GM19351 (cell line): ENCODE results near the gene FAAH.
A peak's percentile ranks its signal among the peaks of the same experiment; 100 is the strongest.

Source experiments
- ATAC-seq: cut with Tn5 transposase; IDR thresholded peaks from one replicate; pipeline ENCODE4 v1.9.1; 2021; ENCODE audit warnings: mild to moderate bottlenecking, moderate library complexity; ENCODE audit not compliant: unreplicated experiment

The FAAH gene

DNA sequence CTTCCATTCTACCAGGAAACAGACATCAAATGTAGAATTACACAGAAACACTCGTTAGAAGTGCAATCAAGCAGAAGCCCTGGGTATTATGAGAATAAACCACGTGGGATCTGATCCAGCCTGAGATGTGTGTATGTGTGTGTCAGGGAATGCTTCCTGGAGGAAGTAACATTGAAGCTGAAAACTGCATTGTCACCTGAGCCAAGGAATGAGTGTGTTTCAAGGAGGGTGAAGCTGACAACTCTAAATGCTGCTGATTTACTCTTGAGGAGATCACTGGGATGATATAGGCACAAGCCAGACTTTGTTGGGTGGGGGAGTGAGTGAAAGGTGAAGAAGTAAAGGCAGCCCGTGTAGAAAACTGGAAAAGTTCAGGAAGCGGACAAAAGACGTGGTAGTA is 27.6 kb downstream of the FAAH start:
- ATAC-seq = no peak

DNA sequence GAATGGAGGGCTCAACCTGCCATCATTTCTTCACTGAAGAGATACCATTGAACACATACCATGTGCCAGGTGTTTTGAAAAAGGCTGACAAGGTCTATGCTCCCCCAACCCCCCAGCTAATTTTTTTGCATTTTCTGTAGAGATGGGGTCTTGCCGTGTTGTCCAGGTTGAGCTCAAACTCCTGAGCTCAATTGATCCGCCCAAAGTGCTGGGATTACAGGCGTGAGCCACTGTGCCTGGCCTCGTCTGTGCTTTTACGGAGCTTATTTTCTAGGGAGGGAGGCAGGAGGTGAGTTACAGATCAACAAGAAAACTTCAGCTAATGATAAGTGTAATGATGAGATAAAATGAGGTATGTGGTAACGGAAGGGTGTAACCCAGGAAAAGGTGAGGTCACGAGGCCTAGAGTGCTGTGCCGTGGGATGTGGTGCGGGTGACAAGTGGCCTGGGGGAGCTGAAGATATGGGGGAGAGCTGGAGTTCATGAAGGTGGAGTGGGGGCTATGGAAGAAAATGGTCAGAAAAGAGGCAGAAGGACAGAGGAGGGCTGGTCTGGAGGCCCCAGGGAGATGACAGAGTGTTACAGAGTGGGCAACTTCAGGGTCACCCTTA is 28.2 kb downstream of the FAAH start:
- no peak for ATAC-seq

DNA sequence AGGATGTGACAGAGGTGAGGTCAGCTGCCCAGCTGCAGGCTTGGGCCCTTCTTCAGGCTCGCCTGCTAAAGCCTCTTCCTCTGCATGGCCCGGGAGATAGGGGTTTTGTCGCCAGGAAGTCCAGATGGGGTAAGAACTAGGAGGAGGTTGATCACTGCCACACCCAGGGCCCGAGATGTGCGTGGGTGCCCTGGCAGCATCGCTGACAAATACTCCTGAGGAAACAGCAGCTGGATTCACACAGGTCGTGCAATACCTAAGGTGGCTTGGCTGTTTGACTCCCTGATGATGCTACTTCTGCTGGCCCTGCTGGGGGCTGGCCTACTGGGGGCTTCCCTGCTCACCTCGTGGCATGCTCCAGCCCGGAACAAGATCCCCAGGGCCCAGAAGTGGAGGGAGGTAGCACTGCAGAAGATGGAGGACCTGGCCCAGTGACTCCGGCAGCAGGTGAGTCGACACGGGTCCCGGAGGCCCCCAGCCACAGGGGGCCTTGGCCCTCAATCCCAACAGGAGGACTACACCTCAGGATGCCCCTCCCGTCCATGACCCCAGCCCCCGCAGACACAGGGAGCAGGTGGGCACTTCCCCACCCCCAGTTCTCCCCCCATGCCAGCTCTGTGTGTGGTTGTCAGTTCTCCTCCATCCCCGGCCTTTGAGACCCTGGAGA is 29.6 kb downstream of the FAAH start:
- no peak for ATAC-seq

DNA sequence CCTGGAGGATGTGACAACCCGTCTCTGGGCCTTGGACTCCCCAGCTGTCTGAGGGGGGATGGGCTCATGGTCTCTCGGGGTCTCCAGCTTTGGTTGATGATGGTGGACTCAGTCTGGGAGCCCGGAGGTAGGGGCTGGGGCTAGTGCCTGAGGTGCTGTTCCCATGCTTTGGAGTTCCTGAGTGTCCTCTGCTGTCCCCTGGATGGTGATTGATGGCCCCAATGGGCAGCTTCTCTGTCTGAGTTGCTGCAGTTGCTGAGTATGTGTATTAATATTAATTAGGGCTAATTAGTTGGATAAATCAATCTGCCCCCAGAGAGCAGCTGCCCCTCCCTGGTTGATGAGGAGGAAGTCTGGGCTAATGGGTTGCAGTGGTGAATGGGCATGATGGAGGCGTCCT is 30.6 kb downstream of the FAAH start:
- ATAC-seq = no peak

- ATAC-seq = no peak
Observed at GRCh38 chr1:46425726-46426125, 31.6 kb downstream of the FAAH start.

- no peak for ATAC-seq
Observed at GRCh38 chr1:46427541-46427940, 33.4 kb downstream of the FAAH start.

DNA sequence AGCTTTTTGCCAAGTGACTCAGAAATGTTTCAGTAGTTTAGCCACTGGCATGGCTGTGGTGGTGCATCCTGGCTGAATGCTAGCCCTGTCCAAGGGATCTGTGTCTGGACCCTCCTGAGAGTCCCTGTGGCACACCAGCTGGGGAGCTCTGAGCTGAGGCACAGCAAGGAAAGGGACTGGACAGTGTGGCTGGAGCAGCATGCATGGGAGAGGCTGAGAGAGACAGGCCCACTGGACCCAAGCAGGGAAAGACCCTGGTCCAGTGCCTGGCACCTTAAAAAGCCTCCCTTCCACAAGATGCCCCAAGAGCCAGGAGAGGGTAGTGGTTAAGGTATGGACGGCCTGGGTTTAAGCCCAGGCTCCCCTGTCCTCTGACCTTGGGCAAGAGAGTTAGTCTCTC is 35.3 kb downstream of the FAAH start:
- no peak for ATAC-seq

DNA sequence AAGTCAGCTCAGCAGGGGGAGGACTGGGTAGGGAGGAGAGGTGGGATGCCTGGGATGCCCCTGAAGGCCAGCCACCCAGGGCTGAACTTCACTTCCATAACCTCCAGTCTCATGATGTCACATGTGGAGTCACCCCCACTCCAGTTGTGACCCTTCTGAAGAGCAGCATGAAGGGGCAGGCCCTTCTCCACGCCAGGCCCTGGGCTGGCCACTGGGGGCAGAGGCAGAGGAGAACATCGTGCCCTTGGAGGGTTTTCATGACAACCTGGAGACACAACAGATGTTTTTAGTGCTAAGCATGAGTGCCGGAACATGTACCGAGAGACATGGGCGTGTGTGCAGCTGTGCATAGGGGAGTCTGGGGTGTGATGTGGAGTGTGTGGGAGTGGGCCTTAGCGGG is 37.6 kb downstream of the FAAH start:
- no peak for ATAC-seq

- ATAC-seq = no peak
Observed at GRCh38 chr1:46432781-46433327, 38.7 kb downstream of the FAAH start.

- no peak for ATAC-seq
Observed at GRCh38 chr1:46434358-46434757, 40.2 kb downstream of the FAAH start.

DNA sequence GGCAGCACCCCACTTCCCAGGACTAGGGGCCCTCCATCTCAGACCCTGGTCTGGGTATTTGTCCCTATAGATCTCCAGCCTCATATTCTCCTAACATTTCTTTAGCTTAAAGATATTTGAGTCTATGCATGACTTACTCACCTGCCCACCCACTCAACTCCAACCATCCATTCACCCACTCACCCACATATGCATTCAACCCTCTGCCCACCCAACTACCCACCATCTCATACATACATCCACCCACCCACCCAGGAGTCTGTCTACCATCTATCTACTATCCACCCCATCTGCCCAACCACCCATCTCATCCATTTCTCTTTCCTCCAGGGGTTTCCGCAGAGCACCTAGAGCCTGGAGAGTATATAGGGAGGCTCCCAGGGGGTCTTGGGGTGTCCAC is 42.7 kb downstream of the FAAH start:
- ATAC-seq = no peak

GRCh38 chr1:46437723-46438122 is 43.6 kb downstream of the FAAH start:
- no peak for ATAC-seq

- ATAC-seq = no peak
Observed at GRCh38 chr1:46438346-46438745, 44.2 kb downstream of the FAAH start.

DNA sequence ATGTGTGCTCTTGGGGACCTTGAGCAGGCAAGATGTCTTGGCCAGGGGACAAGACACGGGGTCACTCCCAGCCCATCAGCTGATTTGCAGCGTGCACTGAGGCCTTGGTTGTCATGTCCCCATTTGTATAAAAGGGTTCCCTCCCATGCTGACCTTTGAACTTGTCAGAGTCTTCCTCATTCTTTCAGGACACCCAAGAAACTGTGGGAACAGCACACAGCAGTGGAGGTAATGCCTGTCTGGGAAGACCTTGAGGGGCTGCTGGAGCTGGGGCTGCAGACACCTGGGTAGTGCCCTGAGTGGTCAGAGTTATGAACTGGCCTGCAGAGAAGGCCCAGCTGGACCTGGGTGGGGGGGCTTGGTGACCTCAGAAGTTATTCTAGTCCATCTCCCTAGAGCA is 46.4 kb downstream of the FAAH start:
- no peak for ATAC-seq

DNA sequence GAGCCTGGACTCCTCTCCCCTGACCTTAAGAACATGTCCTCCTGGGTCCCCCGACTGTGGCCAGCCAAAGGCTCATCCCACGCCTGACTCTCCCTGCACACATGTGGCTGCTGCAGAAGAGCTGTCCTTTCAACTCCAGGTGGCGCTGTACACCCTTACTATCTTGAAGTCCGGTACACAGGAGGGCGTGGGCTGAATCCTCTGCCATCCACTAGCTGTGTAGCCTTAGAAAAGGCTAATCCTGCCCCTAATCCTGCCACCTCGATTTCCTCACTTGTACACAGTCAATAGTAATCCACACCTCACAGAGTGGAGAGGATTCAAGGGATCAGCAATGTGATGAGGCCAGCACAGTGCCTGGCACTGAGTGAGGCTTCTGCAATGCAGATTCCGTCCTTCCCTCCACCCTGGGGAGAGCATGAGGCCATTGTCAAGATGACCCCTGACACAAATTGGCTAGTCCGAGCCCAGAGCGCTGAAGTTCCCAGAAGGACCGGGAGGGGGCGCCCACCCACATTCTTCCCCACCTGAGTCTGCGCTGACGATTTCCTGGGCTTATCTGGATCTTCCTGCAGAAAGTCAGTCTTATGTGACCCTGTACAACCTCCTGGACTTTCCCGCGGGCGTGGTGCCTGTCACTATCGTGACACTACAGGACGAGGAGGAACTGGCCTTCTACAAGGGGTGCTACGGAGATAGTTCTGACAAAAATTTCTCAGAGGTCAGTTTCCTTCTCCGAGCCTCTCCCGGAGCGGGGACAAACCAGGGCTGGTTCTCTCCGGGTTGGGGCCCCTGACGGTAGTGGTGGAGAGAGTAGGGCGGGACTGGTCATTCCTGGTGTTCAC is 48.4 kb downstream of the FAAH start:
- ATAC-seq = peak; percentile 78

DNA sequence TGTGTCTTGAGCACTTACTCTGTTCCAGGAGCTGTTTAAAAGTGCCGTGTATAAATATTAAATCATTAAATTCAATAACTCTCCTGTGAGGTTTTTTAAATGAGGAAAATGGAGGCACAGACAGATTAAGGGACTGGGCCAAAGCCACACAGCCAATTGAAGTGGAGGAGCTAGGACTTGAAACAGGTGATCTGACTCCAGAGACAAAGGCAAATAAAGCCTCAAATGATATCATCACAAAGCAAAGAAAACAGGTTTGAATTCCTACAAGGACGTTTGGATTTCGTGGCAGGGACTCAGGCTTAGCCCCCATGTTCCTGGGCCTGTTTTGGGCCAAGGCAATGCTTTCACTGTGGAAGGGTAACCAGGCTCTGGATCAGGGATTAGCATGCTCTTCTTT is 50.3 kb downstream of the FAAH start:
- no peak for ATAC-seq

DNA sequence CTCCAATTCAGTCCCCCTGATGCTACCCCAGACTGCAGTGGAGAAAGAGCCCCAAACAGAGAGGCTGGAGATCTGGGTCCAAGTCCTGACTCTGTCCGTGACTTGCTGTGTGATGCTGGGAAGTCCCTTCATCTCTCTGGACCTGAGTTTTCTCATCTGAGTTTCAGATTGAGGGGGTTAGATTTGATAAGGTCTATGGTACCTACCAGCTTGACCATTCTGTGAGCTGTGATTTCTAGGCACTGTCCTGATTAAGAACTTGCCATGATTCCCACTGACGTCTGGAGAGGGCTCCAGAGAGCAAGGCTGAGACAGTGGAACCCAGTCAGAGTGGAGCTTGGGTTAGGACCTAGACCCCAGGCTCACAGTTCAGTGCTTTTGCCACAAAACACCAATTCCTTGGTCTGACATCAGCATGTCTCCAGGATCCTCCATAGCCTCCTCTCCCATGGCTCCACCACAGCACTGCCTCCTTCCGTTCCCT is 51.7 kb downstream of the FAAH start:
- ATAC-seq = no peak

- ATAC-seq = no peak
Observed at GRCh38 chr1:46446646-46447498, 52.8 kb downstream of the FAAH start.

- ATAC-seq = no peak
Observed at GRCh38 chr1:46447499-46448108, 53.5 kb downstream of the FAAH start.
